Measurements from ENCODE around the gene SH3RF1.
"Not testable (repeated sequence)": the region's sequence is repeated elsewhere in the genome, so short reads cannot be mapped to it uniquely, and the experiment has no call there.

The SH3RF1 gene

DNA sequence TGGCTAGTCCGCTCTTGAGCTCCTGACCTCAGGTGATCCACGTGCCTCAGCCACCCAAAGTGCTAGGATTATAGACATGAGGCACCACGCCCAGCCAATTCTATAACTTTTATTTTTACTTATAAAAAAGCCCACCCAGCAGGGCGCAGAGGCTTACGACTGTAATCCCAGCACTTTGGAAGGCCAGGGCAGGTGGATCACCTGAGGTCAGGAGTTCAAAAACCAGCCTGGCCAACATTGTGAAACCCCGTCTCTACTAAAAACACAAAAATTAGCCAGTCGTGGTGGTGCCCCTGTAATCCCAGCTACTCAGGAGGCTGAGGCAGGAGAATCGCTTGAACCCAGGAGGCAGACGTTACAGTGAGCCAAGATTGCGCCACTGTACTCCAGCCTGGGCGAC is 73.5 kb downstream of the SH3RF1 start:
- FAIRE-seq: not testable (repeated sequence)

DNA sequence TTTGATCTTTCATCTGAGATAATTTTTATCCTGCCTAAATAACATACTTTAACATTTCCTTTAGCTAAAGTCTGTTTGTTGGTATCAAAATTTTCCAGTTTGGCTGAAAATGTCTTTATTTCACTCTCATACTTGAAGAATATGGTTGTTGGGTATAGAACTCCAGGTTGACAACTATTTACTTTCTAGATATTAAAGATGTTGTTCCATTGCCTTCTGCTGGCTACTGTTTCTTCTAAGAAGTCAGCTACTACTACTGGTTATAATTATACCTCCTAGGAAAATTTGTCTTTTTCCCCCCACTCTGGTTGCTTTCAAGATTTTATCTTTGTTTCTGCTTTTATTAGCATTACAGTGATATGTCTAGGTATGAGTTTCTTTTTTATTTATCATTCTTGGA is 75.7 kb downstream of the SH3RF1 start:
- FAIRE-seq: no peak

DNA sequence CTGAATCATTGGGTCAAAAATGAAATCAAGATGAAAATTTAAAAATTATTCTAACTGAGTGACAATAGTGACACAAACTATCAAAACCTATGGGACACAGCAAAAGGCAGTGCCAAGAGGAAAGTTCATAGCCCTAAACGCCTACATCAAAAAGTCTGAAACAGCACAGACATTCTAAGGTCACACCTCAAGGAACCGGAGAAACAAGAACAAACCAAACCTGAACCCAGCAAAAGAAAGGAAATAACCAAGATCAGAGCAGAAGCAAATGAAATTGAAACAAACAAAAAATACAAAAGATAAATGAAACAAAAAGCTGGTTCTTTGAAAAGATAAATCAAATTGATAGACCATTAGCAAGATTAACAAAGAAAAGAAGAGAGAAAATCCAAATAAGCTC is 80.8 kb downstream of the SH3RF1 start:
- not testable (repeated sequence) for FAIRE-seq

DNA sequence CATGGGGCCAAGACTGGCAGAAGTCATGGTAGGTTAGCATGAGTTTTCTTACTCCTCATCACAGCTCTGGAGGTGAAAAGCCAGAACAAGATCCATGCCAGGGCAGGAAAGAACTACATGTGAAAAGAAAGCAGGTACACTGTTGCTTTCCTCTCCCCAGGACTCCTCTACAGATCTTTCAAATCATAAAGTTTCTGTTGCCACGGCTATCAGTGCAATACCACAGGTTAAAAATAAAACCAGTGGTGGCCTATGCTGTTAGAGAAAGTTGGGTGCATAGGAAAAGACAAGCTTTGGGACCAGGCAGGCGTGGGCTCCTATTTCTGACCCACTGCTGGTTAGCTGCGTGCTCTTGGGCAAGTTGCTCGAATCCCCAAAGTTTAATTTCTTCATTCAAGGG is 81.4 kb downstream of the SH3RF1 start:
- FAIRE-seq: no peak

DNA sequence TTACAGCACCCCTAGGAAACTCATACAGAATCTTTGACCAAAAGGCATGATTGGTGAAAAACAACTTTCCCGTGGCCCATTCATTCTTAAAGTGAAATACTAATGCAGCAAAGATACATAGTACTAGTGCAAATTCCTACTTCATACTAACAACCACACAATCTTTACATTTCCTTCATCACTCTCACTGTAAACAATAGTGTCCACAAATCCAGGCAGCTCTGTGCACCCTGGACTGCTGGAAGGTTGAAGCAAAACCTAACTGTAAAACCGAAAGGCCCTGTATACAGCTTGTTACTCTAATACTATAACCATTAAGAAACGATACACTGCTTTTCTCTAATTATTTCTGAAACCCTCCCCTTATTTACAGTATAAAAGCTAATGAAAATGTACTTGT is 82.6 kb downstream of the SH3RF1 start:
- FAIRE-seq: no peak

DNA sequence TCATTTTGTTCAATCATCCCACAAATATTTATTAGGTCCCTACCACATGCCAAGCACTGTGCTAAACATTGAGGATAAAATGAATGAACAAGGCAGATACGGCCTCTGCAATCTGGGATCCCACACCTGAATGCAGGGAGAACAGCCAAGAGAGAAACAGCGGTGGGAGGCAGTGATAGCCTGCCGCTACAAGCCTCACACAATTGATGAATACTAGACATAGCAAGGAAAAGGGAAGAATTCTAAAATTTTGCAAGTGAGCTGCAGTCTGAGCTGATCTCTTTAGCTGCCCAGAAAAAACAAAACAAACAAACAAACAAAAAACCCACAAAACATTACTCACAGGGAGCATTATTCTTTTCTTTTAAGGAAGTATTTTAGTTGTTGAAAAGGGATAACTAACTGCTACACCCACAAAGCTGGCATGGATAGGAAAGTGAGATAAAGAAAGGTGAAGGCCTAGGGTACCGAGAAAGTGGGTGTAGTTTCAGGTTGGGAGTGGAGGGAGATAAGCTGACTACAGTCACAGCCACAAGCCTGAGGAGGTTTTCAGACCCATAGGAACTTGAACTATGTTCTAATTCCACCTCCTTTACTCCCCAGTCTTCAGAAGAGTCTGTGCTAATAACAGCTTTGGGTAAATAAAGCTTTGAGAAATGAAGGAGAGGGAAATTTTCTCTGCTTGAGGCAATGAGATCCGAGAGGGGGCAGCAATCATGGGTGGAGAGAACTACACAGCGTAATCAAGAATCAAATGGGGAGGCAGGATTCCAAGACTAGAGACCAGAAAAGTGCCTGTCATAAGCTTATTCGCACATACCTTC is 85.4 kb downstream of the SH3RF1 start:
- FAIRE-seq: no peak

DNA sequence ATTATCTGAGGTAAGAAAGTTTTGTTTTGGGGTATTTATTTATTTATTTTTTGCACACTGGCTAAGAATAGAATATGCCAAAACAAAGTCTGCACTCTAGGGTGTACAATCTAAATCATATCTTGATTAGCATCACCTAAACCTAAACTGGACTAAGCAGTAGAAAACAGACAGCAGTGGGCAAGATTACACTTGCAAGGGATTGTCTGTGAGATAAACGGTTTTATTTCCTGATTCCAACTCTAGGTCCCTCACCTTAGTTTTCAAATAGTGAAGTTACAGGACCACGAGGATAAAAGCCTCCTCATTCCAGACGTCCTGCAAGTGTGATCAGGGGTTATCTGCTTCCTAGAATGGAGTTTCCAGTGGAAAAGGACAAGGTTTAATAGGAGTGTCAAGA is 86.1 kb downstream of the SH3RF1 start:
- FAIRE-seq: no peak

DNA sequence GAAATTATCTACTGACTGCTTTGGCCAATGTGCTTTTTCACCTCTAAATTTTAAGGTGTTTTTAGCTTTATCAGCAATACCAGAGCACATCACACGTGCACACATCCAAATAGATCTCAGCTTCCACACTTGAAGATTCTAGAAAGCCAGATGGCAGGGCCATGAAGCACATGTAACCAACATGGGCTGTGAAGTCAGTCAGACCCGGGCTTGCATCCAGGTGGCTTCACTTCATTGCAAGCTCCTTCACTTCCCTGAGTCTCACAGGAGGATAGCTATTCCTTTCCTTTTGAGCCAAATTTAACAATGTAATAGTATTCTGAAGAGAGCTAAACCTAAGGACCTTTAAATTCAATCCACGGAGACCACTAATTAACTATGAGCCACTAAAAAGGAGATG is 86.5 kb downstream of the SH3RF1 start:
- no peak for FAIRE-seq

DNA sequence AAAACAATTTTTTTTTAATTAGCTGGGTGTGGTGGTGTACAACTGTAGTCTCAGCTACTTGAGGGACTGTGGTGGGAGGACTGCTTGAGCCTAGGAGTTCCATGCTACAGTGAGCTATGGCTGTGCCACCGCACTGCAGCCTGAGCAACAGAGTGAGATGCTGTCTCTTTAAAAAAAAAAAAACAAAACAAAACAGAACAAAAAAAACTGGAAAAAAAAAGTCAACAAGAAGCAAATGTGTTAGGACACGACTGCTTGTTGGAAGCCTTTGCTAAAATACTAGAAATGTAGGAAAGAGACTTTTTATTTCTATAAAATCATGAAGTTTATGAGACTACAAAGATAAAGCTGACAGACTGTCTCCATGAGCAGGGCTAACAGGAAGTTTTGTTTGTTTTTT is 87.2 kb downstream of the SH3RF1 start:
- FAIRE-seq: no peak

DNA sequence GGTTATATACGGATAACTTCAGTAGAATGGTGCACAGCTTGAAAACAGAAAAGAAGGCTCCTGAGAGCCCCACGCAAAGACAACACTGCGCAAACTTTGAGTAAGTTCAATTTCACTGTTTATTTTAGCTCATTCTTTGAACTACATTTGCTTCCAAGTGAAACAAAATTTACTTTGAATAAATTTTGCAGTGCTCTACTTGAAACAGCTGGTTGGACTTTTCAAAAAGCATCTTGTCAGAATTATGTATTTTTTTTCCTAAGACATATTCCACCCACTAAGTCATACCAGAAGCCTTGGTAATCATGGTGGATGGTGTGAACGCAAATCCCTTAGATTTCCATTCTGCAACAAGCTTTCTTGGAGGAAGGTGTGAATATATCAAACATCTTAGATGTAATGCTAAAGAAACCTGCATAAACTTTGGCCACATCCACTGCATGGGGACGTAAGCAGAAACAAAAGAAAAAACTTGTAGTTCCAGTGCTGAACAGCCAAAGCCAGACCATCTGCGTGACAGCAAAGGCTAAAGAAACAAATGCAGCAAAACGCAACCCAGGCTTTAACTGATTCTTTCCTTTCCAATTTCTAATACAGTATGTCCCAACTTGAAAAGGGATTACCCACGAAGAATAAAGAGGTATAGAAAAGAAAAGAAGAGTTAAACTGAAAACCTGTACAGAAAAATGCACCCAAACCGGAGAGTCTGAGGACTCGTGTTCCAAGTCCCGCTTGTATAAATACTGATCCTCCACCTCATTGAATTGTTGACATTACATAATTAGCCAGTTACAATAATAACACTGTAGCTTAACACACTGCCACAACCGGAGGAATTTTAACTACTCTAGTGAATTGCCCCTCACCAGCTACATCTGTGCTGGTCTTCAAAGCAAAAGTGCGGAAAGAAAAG is 90.9 kb downstream of the SH3RF1 start:
- FAIRE-seq: no peak

DNA sequence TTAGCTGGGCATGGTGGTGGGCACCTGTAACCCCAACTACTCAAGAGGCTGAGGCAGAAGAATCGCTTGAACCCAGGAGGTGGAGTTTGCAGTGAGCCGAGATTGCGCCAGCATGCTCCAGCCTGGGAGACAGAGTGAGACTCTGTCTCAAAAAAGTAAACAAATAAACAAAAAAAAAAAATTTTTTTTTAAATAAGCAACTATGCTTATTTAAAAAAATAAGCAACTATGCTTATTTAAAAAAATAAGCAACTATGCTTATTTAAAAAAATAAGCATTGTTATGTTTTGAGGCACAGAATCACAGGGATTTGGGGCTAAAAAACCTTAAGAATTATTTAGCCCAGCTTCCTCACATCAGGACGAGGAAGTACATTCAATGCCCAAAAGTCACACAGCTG is 92.7 kb downstream of the SH3RF1 start:
- not testable (repeated sequence) for FAIRE-seq

DNA sequence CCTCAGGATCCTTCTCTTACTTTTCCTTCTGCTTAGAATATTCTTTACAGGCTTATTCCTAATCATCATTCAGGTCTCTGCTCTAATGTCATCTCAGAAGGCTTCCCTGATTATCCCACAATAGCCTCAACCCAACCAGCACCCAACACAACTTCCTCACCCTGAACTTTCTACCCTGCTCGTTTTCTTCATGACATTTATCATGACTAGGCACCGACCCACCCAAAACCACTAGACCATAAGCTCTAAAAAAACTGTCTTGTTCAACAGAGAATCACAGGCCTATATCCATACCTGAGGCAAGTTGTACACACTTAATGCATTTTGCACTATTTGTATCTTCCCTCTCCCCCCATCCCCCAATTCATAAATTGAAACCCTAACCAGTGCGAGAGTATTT is 95.3 kb downstream of the SH3RF1 start:
- no peak for FAIRE-seq

DNA sequence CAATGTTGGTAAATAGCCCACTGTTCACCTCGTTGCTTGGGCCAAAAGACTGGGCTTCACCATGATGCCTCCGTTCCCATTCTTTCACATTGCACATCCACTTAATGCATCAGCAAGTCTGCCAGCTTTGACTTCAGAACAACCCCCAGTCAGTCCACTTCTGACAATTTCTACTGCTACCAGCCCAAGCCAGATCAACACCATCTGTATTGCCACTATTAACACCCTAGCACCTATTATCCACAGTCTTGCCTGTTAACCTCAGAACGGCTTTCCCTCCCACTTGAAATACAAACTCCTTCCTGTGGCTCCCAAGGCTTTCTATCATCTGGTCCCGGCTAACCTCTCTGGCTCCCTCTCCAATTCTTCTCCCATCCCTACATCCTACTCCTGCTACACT is 95.7 kb downstream of the SH3RF1 start:
- no peak for FAIRE-seq

DNA sequence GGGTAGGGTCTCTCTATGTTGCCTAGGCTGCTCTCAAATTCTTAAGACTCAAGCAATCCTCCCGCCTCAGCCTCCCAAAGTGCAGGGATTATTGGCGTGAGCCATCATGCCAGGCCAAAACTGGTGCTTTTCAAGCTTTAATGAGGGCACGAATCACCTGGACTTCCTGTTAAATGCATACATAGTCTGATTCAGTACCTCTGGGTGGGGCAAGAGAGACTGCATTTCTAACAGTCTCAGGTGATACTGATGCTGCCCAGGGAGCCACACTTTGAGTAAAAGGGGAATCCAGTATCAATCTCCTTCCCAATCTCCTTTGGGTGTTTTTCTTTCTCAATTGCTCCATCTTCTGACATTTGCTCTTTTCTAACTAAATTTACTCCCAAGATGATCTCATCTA is 96.5 kb downstream of the SH3RF1 start:
- FAIRE-seq: no peak

DNA sequence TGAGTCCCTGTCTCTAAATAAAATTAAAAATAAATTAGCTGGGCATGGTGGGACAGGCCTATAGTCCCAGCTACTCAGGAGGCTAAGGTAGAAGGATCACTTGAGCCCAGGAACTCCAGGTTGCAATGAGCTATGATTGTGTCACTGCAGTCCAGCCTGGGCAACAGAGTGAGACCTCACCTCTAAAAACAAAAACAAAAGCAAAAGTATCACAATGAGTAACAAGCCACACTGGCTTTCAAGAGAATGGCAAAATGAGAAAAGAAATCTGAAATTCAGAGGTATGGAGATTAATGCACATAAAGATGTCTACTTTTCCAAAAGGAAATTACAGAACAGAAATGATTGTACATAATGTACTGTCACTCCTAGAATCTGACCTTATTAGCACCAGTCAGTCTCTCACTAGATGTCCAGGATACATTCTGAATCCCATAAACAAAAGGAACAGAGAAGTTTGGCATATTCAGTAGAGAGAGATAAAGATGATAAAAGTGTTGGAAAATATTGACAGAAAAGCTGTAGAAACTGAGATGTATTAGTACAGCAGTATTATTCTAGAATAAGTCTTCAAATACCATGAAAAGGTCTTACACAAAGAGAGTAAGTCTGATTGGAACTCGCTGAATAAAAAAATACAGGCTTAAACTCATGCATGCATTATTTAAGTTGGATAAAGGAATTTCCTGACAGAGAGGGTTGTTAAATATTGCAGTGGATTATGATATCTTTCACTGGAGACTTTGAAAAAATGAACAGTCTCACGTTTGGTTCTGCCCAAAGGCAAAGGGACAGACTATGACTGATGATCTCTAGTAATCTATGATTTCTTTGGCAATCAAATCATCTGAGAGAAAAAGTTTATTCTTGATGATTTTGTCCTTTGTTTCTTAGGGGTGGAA is 102.5 kb downstream of the SH3RF1 start:
- no peak for FAIRE-seq

DNA sequence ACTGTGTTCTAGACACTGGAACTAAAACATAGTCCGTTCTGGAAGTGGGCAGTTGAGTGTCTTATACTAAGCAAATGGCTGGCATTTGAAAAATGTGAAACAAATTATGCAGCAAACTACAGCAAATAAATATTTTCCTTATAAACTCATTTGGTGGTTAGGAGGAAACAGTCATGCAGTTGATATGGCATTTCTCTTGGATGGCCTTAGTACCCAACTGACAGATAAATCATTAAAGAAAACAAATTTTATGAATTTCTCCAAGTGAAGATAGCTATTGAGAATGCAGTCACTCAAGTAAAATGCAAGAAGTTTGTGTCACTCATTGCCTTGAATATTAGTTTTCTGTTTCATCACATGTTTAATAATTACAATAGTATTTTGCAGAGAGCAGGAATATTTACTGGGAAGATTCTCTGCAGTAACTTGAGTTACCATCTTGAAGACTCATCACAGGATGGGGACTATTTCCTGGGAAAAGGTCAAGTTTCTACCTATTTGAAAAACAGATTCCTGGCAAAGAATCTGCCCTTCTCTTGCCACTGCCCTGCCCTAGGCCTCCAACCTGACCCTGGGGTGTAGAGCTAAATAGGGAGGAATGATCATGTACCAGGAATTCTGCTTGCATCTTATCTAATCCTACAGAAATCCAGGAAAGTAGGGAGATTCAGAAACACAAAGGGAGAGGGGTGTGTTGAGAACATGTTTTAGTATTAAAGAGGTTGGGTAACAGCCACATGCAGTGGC is 105.9 kb downstream of the SH3RF1 start:
- FAIRE-seq: no peak

DNA sequence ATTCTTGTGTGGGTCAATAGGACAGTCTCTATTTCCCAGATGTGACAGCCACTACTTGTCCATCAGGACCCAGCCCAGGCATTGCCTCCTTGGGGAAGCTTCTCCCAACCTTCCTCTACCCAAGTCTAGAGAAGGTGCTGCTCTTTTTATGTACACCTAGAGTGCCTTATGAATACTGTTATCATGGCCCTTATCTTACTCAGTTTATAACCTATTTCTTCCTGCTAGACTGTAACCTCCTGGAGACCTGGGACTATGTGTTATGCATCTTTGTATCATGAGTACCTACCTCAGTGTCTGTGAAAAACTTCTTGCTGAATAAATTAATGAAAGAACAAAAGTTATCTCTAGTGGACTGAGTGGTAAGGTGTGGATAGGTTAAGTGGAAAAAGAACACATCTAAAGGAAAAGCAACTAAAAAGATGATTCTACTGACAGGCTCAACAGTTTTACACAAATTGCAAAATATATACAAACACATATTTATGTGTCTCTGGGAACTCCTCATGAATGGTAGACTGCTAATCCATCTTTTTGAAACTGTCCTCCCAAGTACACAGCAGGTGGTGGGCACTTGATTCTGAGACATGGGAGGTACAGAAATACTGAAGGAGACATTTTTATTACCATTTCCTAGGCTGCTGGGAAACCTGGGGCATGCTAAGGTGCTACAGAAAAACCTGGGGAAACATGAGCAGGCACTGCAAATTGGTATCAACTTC is 106.6 kb downstream of the SH3RF1 start:
- FAIRE-seq: no peak

DNA sequence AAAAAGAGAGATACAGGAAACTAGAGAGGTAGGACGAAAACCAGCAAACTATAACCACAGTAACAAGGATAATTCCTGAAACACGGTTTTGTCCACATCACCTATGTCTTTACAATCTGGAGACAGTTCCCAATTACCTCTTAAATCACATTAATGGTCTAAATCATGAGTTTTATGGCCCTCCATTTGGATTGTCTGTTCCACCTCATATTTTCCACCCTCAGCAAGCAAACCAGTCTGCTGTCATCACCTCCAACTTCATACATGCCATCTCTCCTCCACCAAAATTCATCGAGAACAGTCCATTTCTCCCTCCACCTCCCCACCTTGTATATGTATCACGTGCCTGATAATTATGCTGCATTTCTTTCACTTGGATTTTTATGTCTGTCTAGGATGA is 107.3 kb downstream of the SH3RF1 start:
- no peak for FAIRE-seq

DNA sequence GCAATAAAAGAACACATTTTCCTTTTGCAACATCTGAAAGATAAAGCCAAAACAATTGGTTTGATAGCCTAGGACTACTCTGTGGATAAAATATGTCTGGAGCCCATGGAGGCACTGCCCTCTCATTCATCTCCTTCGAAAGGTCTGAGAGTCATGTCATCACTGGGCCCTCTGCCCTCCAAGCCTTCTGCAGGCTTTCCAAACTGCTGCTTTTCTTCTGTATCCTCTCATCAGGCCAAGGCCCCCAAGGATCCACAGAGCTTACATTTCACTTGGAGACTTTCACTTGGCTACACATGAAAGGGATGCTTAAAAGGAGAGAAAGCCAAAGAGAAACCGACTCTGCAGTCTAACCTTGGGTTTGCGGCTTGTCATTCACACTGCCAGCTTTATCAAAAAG is 109.9 kb downstream of the SH3RF1 start:
- no peak for FAIRE-seq

DNA sequence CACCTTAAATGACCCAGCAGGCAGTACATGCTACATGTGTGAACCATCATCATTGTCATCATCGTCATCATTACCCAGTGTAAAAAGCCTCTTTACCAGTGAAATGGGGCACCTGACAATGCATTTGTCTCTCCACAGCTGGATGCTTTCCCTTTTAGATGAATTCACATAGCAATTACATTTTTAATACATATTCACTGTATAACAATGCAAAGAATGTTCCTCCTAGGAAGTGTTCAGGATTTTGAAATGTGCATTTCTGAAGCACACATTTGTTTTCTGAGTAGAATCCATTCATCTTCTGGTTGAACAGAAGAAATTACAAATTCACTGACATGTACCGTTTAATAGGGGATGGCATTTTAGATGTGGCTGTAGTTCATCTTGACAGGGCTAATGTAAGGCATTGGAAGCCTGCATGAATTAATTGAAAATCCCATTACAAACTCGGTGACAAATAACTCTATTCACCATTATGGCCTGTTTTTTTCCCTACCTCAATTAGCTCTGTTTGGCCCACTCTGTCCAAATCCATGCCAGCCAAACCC is 111.1 kb downstream of the SH3RF1 start:
- FAIRE-seq: no peak

DNA sequence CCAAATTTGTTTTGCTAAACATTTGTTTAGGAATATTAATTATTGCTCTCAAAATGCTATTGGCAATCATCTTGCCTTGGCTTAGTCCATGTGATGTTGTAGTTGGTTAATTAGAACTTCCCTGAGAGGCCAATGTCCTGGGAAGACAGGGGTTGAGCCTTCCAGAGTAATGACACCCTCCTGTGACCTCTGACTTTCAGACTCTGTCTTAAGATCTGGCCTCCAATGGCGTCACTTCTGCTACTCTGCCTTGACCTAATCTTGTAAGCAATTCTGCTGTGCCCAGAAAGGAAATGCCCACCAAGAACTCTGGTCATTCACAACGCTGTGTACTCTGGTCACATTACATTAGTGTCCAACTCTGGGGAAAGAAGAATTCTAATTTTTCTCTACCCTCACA is 111.9 kb downstream of the SH3RF1 start:
- no peak for FAIRE-seq
